HG02642 (cell line): Measurements from ENCODE around the gene ZNF219.

Experiments
- ATAC-seq: cut with Tn5 transposase; IDR thresholded peaks from one replicate; pipeline ENCODE4 v1.9.1; 2021; ENCODE audit warnings: mild to moderate bottlenecking; ENCODE audit not compliant: unreplicated experiment, poor library complexity

ZNF219 gene

DNA sequence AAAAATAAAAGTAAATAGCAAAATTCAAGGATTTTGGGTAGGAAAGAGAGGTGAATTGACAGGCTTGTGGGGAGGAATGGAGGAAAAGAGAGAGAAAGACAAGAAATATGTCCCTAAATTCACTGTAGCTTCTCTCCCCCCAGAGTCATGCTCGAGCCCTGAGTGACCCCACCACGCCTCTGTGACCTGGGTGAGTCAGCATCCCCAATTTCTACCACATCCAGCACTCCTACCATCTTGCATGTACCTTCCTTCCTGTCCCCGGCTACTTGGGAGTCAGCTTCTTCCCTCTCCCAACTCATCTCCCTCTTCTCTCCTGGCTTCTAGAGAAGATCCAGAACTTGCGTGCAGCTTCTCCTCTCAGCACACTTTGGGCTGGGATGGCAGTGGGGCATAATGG, 9.8 kb downstream of the ZNF219 start:
- no peak for ATAC-seq

DNA sequence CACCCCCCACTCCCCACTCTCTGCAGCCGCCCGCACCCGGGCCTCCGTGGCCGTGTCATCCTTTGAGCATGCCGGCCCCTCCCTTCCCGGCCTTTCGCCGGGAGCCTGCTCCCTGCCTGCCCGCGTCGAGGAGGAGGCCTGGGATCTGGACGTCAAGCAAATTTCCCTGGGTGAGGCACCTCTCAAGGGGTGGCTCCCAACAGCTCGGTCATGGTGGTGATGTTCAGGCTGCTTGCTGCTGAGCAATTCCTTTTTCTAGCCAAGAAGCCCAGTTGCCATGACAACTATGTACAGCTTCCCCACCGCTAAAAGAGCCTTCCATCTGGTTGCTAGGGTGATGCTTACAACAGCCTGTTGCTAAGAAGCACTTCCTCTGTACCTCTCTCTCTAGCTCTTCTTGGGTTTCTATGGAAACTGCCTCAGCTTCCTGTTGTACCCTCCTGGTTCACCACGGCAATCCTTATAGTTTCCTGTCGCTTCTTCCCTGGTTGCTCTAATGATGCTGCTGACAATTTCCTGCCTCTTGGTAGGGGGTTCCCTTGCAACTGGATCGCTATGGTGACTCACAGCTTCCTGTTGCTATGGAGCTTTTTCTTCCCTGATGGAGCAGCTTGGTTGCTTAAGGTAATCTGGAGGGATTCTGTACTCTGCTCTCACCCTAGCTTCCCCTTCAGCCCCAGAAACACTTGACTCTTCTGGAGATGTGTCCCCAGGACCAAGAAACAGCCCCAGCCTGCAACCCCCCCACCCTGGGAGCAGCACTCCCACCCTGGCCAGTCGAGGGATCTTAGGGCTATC, 11.0 kb downstream of the ZNF219 start:
- ATAC-seq: no peak

GRCh38 chr14:21086908-21087293, 11.6 kb downstream of the ZNF219 start:
- no peak for ATAC-seq

- no peak for ATAC-seq
These were observed 13.2 kb downstream of the ZNF219 start for GRCh38 chr14:21084998-21085853.

- no peak for ATAC-seq
These were observed 14.1 kb downstream of the ZNF219 start for GRCh38 chr14:21084396-21084795.

DNA sequence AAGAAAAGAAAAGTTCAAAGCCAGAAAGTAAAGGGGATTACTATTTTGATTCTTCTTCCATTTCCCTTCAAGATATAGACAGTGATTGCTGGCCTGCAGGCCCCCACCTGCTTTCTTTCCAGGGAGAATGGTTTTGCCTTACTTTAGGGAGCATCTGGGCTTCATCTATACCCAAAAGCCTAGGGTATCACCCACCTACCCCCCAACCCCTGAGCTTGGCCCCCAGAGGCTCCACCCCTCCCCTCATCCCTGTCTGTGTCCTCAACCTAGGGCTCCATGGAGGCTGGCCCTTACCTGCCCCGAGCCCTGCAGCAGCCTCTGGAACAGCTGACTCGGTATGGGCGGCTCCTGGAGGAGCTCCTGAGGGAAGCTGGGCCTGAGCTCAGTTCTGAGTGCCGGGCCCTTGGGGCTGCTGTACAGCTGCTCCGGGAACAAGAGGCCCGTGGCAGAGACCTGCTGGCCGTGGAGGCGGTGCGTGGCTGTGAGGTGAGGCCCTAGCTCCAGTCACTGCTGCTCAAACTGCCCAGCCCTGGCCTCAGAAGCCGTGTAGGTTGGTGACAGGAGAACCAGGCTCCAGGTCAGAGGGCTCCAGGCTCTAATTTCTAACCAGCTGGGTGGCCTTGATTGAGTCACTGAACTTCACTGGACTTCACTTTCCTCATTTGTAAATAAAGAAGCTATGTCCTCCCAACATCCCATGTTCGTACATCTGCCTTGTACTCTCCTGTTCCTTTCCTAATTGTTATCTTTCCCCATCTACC, 14.7 kb downstream of the ZNF219 start:
- no peak for ATAC-seq

DNA sequence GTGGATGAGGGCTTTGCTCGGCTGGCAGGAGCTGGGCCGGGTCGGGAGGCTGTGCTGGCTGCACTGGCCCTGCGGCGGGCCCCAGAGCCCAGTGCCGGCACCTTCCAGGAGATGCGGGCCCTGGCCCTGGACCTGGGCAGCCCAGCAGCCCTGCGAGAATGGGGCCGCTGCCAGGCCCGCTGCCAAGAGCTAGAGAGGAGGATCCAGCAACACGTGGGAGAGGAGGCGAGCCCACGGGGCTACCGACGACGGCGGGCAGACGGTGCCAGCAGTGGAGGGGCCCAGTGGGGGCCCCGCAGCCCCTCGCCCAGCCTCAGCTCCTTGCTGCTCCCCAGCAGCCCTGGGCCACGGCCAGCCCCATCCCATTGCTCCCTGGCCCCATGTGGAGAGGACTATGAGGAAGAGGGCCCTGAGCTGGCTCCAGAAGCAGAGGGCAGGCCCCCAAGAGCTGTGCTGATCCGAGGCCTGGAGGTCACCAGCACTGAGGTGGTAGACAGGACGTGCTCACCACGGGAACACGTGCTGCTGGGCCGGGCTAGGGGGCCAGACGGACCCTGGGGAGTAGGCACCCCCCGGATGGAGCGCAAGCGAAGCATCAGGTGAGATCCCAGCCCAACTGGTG, 16.8 kb downstream of the ZNF219 start:
- ATAC-seq: no peak

GRCh38 chr14:21078726-21079125, 19.7 kb downstream of the ZNF219 start:
- ATAC-seq: no peak

DNA sequence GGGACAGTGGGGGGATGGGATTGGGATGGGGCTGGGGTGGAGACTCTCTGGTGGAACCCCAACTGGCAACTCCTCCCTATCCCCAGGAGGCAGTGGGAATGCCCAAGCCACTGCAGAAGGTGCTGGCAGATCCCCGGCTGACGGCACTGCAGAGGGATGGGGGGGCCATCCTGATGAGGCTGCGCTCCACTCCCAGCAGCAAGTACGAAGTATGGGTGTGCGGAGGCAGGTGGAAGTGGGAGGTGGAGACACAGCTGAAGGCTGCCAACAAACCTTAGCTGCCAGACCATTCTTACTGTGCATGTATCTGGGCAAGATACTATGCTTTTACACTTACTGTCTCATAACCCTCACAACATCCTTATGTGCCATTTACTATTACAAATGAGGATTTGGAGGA, 20.2 kb downstream of the ZNF219 start:
- no peak for ATAC-seq

DNA sequence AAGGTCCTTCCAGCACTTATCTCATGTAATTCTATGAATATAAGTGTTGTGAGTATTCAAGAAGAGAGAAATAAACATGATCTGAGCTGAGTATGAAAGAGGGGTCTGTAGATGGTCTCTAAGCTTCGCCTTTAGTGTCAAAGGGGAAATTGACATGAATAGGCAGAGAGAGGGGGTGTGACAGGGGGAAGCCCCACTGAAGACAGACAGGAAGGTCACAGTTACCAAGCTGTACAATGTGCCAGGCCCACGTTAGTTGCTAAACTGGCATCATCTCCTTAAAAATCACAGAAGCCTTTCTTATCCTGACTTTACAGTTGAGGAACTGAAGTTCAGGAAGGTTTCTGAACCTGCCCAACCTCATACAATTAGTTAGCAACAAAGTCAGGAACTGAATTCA, 20.8 kb downstream of the ZNF219 start:
- no peak for ATAC-seq

GRCh38 chr14:21075719-21076437, 22.6 kb downstream of the ZNF219 start:
- ATAC-seq: no peak

- no peak for ATAC-seq
These were observed 23.8 kb downstream of the ZNF219 start for GRCh38 chr14:21074398-21075272.

DNA sequence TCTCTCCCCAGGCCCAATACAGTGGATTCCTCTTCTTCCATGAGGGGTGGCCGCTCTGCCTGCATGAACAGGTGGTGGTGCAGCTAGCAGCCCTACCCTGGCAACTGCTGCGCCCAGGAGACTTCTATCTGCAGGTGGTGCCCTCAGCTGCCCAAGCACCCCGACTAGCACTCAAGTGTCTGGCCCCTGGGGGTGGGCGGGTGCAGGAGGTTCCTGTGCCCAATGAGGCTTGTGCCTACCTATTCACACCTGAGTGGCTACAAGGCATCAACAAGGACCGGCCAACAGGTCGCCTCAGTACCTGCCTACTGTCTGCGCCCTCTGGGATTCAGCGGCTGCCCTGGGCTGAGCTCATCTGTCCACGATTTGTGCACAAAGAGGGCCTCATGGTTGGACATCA, 24.5 kb downstream of the ZNF219 start:
- ATAC-seq: no peak

DNA sequence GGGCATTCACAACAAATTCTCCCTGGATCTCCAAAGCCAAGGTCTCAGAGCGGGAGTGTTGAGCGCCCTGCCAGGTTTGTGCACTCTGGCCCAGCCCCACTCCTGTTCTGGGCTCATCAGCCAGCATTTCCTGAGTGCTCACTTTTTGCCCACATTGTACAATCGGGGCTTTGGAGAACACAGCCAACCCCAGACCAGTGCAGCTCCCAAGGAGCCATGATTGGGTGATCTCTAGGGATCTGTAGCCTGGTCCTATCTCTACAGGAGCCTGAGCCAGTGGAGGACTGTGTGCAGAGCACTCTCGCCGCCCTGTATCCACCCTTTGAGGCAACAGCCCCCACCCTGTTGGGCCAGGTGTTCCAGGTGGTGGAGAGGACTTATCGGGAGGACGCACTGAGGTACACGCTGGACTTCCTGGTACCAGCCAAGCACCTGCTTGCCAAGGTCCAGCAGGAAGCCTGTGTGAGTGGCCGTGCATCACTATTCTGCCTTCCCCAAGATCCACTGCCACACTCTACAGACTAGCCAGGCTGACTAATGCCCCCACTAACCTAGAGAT, 25.6 kb downstream of the ZNF219 start:
- ATAC-seq: no peak

GRCh38 chr14:21072031-21072473, 26.4 kb downstream of the ZNF219 start:
- no peak for ATAC-seq

GRCh38 chr14:21071225-21072030, 27.0 kb downstream of the ZNF219 start:
- peak; percentile 70 for ATAC-seq

- peak; percentile 20 for ATAC-seq
These were observed 27.7 kb downstream of the ZNF219 start for GRCh38 chr14:21070610-21071224.
